ENCODE results near the gene PRSS50. TPM values are rescaled to one million over a fixed set of nuclear protein-coding genes. Genes with fewer than 3 reads are reported as not detected.
A peak's percentile ranks its signal among the peaks of the same experiment; 100 is the strongest.

The PRSS50 gene
- total RNA-seq, 4 donors from 2014 or later: 0.13 to 0.52 TPM; not detected in 2

DNA sequence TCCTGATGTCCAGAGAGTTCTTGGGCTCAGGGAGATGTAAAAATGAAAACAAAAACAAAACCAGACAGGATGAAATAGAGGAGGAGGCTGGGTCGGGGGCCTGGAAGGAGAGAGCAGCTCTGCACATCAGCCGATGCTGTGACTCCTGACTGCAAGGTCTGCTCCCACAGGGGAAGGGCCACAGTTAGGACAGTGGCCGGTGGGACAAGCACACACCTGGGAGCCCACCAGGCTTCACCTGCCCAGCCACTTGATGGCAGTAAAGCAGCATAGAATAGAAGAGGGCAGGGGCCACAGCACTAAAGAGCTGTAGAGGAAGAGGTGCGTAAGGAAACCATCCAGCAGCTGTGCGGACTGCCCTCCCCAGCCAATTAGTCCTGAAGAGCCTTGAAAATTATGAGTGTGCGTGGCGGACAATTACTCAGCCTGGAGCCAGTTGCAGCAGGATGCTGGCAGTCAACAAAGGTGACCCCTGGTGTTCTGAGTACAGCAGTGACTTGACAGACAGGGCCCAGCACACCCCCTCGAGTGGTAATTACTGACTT is 54.0 kb downstream of the PRSS50 start:
- TF ChIP-seq CTCF (IDR thresholded peaks at IDR 0.05): no peak
- no peak for TF ChIP-seq POLR2A (IDR thresholded peaks at IDR 0.05)
- 64 to 75% methylated on average over 8 of the region's 8 CpGs for WGBS, 2 donors
- intact Hi-C loops (cut with DNase I; ENCODE audit: low total_unique reads): no loop called here
- no peak overlapping the region for H3K4me3 ChIP-seq (ENCODE audit: low read depth, poor library complexity, severe bottlenecking)
- peak; percentile 13 to 78 for DNase-seq (ENCODE audit: low spot score in 2 of 2)

GRCh38 chr3:46662771-46663551 is 54.7 kb downstream of the PRSS50 start:
- DNase-seq (ENCODE audit: low spot score in 2 of 2): peak; percentile 49 to 87
- TF ChIP-seq POLR2A (IDR thresholded peaks at IDR 0.05) (no peak), CTCF (IDR thresholded peaks at IDR 0.05) (no peak)
- intact Hi-C loops (cut with DNase I; ENCODE audit: low total_unique reads): no loop called here
- H3K4me3 ChIP-seq (ENCODE audit: low read depth, poor library complexity, severe bottlenecking): no peak overlapping the region
- WGBS, 2 donors: 52 to 70% methylated on average over 17 of the region's 17 CpGs

Other genes with a start within 250 kb of the PRSS50 start
- not detected for gene RTP3, start 219.9 kb downstream of the PRSS50 start, total RNA-seq
- gene LRRC2, start 151.6 kb downstream of the PRSS50 start, total RNA-seq: 1 to 10 TPM; 1.0 to 3.5 (median 3.3) TPM
- gene FAM240A, start 105.3 kb downstream of the PRSS50 start, total RNA-seq: under 1 TPM in 1 of 4 donors, not detected in 3; 0.42 TPM
- 100 to 1,000 TPM in 2 of 4 donors, 10 to 100 TPM in 2; 86.5 to 175 (median 105) TPM for gene ALS2CL, start 24.2 kb downstream of the PRSS50 start, total RNA-seq
- gene TMIE, start 16.5 kb downstream of the PRSS50 start, total RNA-seq: 1 to 10 TPM in 1 of 4 donors, under 1 TPM in 3; 0.37 to 1.1 (median 0.67) TPM
- 1 to 10 TPM in 2 of 4 donors, under 1 TPM in 1, not detected in 1; 0.59 to 1.7 (median 1.3) TPM for gene MYL3, start 145.6 kb upstream of the PRSS50 start, total RNA-seq
- 1 to 10 TPM; 1.8 to 5.4 (median 2.5) TPM for gene PTH1R, start 159.9 kb upstream of the PRSS50 start, total RNA-seq